AG09309 (cell line): ENCODE data around the gene GBP7.
A peak's percentile ranks its signal among the peaks of the same experiment; 100 is the strongest.

Source experiments
- DNase-seq: peaks from one replicate; pipeline ENCODE4 v3.0.0-alpha.2; 2010; ENCODE audit warnings: low read depth
- H3K4me3 ChIP-seq: 2 replicates; pipeline ENCODE4 v1.5.1; 2011; ENCODE audit warnings: mild to moderate bottlenecking, low read depth, low read length, moderate library complexity; ENCODE audit not compliant: control insufficient read depth
- TF ChIP-seq, protein P1 (sequence below): IDR thresholded peaks from 2 replicates; pipeline ENCODE4 v1.5.1; 2011; ENCODE audit warnings: mild to moderate bottlenecking, low read depth, low read length, inconsistent platforms; ENCODE audit not compliant: insufficient read depth, control insufficient read depth; ENCODE audit errors: missing control alignments

GBP7 gene

DNA sequence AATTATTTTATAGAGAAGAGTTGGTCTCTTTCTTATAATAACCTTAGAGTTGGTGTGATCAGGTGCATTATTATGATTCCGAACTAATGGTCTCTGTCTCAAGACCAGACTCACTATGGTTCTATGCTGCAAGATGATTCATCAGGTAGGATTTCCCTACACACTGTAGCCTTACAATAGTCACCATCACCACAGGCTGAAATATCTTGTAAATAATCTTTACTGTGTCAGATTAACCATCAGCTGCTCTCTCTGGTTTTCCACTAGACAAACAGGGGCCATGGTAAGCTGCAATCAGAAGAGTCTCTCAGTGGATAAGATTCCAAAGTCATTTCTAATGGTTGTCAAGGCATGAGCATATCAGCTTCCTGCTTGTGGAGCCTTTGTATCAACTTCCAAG lies 27.4 kb upstream of the GBP7 start:
- peak; percentile 27 for DNase-seq
- TF ChIP-seq, protein P1, sequence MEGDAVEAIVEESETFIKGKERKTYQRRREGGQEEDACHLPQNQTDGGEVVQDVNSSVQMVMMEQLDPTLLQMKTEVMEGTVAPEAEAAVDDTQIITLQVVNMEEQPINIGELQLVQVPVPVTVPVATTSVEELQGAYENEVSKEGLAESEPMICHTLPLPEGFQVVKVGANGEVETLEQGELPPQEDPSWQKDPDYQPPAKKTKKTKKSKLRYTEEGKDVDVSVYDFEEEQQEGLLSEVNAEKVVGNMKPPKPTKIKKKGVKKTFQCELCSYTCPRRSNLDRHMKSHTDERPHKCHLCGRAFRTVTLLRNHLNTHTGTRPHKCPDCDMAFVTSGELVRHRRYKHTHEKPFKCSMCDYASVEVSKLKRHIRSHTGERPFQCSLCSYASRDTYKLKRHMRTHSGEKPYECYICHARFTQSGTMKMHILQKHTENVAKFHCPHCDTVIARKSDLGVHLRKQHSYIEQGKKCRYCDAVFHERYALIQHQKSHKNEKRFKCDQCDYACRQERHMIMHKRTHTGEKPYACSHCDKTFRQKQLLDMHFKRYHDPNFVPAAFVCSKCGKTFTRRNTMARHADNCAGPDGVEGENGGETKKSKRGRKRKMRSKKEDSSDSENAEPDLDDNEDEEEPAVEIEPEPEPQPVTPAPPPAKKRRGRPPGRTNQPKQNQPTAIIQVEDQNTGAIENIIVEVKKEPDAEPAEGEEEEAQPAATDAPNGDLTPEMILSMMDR, result no peak
- H3K4me3 ChIP-seq, result no peak overlapping the region

DNA sequence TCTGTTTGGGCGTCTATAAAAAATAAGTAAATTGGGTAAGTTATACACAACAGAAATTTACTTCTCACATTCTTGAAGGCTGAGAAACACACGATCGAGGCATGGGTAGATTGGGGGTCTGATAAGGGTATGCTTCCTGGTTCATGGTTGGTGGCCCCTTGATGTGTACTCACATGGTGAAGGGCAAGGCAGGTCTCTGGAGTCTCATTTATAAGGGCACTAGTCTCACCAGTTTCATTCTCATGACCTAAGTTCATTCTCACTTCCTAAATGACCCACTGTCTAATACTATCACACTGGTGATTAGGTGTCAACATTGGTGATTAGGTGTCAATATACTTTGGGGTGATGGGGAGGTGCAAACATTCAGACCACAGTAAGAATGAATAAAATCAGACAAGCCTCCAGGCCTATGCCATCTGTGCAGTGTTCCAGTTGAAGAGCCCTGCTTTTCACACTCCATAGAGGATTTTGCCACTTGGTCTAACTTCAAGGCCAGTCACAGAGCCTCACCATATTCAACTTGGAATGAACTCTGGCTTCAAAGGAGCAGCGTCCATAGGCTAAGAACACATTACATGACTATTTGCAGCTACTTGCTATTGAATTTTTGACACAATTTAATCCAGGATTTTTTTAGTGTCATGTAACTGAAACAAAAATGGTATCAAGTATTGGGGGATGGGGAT lies 25.4 kb upstream of the GBP7 start:
- no peak overlapping the region for H3K4me3 ChIP-seq
- TF ChIP-seq, protein P1, result no peak
- no peak for DNase-seq

DNA sequence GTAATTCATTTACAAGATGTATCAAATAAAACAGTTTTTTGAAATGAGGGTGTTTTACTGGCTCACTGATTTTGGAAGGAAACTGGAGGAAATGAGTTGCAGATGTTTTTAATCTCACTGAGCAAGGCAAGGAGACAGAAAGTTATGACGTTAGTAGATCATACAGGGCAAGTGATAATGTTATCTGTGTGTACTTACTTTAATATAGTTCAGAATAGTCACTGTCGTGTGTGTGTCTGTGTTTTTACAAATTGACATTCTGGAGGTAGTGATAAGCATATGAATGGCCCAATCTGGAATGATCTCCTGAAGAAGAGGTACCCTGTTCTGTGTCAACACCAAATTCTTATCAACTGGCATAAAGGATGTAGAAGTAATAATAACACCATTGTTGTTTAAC lies 24.9 kb upstream of the GBP7 start:
- no peak for DNase-seq
- H3K4me3 ChIP-seq, result no peak overlapping the region
- TF ChIP-seq, protein P1, result no peak

DNA sequence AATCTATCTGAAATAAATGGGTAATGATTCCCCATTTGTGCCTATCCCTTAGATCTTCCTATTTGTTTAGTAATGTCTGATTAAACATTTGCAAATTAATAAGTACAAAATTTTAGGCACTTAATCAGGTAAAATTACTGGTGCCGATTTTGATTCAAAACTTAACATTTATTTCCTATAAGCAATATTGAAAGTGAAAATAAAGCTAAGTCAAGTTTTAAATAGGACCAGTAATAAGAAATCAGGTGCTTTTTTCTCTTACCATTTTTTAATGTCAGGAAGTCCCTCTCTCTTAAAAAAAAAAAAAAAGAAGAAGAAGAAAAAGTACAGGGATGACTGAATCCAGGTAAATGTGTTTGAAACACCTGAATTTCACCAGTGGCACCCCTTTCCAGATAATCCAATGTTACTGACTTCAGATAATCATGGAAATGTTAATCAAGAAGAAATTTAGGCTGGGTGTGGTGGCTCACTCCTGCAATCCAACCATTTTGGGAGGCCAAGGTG lies 23.8 kb upstream of the GBP7 start:
- TF ChIP-seq, protein P1, result no peak
- DNase-seq, result no peak
- H3K4me3 ChIP-seq, result no peak overlapping the region

DNA sequence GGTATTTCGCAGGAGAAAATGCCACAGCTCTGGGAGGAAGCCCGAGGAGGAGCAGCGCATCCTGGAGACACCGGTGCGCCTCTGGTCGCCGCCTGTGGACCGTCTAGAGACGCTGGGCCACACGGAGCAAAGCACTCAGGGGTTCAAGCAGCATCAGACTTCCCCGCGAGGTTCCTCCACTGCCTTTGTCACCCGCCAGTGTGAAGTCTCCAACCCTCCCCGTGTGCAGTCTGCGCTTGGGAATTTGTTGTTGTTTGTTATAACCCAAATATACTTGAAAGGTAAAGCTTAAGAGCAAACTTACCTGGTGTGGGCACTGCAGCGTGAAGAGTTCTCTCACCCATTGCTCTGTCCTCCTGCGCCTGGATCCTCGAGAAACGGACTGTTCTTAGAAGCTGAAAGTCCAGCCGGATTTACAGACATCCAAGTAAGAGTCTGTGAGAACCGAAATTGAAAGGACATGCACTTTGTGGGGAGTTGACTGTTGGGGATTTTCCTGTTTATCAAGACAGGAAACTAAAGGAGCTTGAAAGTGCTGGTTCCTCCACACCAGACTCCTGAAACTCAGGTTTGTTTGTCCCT lies 22.8 kb upstream of the GBP7 start, which contains the start of gene GBP4:
GBP4 (minus strand) TSS at position 452 of the 582 bp plus-strand sequence; CDS start at position 344, 108 bp downstream.
- DNase-seq, result peak; percentile 8
- TF ChIP-seq, protein P1, result no peak
- H3K4me3 ChIP-seq, result peak within 1 kb of the TSS; percentile 38

DNA sequence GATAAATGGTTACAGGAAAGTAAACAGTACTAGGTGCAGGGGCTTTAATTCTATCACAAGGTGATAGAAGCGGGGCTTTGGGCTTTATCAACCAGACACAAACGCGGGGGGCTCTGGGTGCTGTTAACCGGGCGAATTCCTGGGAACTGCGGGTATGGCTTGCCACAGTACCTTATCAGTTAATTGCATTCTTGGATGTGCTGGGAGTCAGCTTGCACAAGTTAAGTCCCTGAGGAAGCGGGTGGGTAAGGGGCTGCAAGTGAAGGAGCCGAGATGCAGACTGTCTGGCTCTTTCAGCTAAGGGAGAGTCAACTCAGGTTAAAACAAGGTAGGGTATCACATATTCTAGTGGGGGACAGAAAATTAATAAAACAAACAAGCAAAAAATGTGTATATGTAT lies 22.3 kb upstream of the GBP7 start:
- H3K4me3 ChIP-seq, result peak overlapping the region; percentile 38
- TF ChIP-seq, protein P1, result no peak
- DNase-seq, result no peak
